ENCODE data around the gene FBF1.

GRCh38 chr17:75906143-75906884, 34.5 kb downstream of the FBF1 start:
- TF ChIP-seq, protein P1, sequence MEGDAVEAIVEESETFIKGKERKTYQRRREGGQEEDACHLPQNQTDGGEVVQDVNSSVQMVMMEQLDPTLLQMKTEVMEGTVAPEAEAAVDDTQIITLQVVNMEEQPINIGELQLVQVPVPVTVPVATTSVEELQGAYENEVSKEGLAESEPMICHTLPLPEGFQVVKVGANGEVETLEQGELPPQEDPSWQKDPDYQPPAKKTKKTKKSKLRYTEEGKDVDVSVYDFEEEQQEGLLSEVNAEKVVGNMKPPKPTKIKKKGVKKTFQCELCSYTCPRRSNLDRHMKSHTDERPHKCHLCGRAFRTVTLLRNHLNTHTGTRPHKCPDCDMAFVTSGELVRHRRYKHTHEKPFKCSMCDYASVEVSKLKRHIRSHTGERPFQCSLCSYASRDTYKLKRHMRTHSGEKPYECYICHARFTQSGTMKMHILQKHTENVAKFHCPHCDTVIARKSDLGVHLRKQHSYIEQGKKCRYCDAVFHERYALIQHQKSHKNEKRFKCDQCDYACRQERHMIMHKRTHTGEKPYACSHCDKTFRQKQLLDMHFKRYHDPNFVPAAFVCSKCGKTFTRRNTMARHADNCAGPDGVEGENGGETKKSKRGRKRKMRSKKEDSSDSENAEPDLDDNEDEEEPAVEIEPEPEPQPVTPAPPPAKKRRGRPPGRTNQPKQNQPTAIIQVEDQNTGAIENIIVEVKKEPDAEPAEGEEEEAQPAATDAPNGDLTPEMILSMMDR (IDR thresholded peaks at IDR 0.05) = no peak
- no peak for TF ChIP-seq POLR2A (IDR thresholded peaks at IDR 0.05)
